Activated gamma-delta T cell treated with Interleukin-2 at 50 U/mL for 16 hours (primary cell): ENCODE data around the gene SLC9A9.

Experiments
- DNase-seq: peaks from one replicate; pipeline ENCODE4 v3.0.0-alpha.2; 2020

Gene SLC9A9

DNA sequence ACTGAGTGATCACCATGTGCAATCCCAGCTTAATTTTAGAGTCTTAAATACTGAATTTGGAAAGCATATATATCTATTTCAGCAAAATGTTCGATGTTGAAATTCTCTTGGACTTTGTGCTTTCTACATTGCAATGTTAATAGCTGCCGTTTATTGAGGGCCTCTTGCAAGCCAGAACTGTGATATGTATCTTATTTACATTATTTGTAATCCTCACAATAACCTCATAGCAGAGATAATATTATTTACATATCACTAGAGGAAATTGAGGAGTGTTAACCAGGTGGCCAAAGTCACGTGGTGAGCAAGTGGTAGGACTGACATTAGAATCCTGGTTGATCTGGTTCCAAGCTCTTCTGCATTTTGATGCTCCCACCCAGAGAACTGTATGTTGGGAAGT lies 254.1 kb downstream of the SLC9A9 start:
- no peak for DNase-seq

DNA sequence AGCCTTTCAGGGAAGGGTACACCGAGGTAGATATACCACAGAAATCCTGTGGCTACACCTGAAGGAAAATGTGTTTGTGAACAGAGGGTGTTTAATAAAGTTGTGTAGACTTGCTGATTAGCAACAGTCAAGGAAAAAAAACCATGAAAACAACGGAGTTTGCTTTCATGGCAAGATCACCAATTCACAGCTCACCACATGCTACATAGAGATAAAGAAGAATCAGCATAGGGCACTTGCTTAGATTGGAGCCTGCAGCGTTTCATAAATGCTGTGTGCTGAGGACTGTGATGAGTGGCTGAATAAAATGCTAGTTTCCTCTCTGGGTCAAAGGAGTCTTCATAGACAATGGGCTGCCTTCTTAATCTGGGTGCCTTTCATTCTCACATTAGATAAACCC lies 257.6 kb downstream of the SLC9A9 start:
- no peak for DNase-seq

DNA sequence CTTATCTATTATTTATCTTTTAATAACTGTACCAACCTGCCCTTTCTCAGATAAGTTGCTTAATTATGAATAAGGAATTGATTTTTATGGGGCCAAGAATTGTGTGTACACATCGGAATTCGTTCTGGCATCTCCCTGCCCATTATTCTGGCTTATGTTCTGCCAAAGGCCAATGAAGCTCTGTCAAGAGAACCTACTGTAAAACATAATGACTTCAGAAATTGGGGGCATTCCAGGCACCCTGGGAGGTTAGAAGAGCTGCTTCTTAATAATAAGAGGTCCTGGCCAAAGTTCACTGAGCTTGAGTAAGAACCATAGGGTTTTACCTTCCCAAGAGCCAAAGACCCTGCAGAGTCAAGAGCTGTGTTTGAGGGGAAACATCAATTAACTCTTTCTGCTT lies 261.7 kb downstream of the SLC9A9 start:
- no peak for DNase-seq

DNA sequence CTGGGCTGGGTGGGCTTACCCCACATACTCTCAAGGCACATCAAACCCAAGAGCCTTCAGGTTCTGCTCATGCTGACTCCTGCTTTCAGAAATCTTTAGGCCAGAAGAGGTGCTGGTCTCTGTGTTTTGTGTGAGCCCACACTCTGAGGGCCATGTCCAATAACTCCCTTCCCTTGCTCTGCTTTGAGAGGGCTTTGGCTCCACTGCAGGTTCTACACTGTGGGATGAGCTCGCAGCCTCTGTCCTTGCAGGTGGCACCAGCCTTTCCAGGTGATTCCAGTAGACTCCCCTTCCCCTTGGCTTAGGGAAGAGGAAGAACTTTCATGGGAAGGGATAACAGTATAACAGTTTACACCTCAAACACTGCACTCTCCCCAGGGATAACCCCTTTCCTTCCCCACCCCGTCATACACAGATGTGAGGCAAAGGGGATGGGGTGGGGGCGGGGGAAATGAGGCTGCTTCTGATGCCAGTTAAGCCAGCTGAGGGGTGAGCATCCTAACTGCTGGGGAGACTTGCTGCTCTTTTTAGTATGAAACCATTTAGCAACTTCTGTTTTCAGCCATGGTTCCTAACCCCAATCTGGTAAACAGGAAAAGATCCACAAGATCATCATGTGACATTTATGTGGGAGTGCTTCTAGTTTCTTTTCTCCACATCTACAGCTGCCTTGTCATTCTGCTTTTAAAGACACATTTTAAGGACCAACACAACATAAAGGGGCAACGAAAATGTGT lies 262.4 kb downstream of the SLC9A9 start:
- no peak for DNase-seq

DNA sequence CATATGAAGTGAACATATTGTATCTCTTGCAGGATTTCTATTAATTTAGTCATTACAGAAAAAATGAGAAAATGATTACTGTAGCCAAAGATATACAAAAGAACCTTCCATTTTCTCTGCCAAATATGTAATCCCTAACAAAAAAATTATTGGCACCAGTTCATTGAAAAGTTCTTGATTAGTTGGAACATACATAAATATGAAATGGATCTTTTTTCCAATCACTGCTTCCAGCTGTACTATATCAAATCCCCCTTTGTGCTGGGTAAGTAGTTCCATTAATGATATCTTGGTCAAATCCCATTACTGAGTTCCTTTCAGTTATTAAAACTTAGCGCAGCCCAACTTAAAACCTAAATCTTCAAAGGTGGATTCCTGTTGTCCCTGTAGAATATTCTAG lies 263.8 kb downstream of the SLC9A9 start:
- no peak for DNase-seq

DNA sequence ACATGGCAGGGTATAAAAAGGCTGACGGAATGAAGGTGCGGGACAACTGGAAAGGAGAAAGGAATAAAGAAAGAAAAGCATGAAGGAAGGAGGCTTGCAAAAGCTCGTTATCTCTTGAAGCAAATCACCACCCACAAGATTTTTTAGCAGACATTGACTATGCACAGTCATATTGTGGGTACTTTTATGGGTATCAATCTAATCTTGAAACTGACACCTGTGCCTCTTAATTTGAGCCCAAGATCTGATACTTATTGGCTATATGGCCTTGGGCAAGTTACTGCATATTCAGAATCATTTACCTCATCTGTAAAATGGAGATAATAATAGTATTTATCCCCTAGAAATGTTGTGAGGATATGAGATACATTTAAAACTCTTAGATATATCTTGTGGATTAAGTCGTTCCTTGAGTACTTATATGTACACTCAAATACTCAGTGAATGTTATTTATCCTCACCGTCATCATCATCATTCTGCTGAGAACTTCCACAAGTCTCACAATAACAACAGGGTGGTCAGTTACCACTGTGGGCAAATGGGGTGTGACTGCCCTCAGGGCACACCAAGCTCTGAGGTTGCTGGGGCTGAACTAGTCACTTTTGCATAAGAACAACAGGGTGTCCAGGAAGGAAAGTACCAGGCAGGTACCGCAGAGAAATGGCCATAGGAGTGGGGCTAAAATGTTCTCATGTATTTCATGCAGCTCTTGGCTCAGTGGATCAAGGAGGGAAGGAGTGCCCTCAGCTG lies 266.1 kb downstream of the SLC9A9 start:
- DNase-seq, result no peak

DNA sequence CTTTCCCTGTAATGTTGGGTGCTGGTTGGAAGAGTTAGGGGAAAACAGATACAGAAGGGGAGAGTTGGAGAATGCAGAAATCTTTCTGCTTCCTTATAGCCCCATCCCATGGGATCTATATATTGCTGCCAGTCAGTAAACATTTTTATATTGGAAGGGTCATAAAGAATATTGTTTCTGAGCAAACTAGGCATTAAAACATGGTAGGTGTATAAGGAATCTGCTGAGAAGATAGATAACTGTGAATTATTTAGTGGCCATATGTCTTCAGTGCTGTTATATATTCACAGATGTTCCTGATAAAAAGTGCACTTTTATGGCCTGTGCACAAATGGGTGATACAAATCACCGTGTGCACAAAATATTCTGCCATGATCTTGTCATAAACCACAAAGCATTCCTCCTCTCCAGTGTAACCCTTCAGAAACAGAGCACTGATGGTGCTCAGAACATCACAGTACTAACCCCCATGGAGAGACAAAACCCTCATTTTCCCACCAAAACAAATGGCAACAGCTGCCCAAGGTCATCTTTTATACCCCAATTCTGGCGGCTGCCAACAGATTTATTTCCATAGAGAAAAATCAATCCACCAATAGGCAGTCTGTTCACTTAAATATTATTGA lies 269.3 kb downstream of the SLC9A9 start:
- DNase-seq, result no peak

DNA sequence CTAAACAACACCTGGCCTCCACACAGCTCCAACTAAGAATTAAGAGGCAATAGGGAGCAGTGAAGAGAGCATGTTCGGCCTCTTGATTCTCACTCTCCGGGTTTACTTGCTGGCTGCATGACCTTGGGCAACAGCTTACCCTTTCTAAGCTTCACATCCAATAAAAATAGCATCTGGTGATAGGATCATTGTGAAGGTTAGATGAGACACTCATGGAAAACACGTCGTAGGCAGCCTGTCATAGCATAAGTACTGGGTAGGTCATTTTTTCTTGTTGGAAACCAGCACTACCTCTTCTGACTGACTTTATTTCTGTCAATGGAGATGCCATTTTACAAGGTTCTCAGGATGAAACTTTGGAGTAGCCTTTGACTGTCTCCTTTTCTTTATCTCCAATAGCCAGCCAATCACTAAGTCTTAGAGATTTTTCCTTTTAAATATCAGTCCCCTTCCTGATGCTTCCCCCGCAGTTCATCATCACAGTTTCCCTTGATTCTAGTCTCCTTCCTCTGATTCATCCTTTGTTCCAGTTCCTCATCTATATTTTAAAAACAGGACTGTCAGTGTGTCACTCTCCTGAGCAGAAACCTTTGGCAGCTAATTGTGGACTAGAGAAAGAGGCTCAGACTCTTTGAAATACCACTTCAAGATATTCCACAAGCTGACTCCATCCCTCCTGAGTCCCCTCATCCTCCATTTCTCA lies 271.5 kb downstream of the SLC9A9 start:
- DNase-seq, result no peak

DNA sequence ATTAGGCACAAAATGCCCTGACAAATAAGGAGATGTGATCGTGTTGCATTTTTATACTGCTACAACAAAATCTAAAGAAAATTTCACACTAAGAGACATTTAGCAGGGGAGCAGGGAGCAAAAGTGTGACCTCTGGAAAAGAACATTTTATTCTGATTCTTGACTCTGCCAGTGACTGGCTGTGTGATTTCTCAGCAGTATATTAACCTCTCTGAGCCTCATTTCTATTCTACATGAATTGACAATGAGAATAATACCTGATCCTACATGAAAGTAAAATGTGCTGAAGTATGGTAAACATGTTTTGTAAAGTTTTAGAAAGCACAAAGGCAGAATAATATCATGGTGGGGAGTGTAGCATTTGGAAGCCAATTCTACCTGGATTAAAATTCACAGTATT lies 273.3 kb downstream of the SLC9A9 start:
- no peak for DNase-seq

DNA sequence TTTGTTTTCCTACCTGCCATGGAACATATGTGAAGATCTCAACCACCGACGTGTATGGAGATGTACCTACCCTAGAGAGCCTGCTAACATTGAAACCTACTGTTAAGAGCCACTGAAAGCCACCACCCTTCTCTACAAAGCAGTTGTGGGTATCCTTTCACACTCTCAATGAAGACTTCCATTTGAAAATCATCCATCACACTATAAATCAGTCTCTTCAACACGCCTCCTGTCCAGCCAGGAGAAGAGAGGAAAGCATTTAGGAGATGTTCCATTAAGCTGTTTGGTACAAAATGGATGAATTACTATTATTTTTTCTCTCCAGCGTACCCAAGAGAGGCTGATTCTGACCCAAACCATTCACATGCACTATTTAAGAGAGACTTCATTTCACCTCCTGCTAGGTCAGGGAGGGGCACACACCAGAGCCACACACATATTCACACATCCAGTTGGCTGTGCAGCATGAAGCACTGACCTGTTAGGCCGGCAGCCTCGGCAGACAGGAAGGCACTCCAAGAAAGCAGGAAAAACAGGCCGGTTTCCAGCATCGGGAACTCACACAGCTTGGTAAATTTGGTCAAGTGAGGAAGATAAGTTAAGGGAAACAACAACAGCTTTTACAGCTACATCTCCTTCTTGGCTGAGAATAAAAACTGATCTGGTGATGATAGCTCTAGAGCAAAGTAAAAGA lies 274.5 kb downstream of the SLC9A9 start:
- DNase-seq, result no peak

DNA sequence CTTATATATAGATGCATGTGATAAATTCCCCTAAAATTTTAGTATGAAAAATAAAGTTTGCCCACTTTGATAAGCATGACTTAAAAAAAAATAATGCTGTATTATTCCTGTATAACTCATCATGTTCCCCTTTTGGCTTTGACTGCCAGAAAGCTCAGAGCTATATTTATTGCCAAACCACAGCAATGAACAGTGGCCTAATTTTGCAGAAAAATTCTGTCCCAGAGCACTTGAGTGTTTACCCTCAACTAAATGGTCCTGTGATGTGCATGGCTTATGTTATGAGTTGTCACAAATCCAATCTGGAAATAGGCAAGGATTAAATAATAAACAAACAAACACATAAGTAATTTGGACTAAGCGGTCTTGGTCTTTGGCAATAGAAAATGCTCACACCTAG lies 276.7 kb downstream of the SLC9A9 start:
- no peak for DNase-seq

DNA sequence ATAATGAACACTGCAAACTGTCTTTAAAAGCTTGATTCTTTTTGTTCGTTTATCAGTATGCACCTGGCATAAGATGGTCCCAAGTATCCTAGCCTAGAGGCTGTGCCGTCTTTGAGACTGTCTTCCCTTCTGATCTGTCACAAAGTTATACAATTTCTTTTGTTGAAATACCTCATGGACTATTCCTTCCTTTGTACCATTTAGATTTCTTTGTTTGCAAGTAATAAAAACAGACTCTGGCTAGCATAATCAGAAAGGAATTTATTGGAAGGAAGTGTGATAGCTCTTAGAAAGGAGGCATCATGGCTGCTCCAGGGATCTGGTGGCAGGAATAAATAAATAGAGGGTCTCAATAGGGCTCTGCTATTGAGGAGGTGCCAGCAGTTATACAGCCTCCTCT lies 280.4 kb downstream of the SLC9A9 start:
- no peak for DNase-seq

DNA sequence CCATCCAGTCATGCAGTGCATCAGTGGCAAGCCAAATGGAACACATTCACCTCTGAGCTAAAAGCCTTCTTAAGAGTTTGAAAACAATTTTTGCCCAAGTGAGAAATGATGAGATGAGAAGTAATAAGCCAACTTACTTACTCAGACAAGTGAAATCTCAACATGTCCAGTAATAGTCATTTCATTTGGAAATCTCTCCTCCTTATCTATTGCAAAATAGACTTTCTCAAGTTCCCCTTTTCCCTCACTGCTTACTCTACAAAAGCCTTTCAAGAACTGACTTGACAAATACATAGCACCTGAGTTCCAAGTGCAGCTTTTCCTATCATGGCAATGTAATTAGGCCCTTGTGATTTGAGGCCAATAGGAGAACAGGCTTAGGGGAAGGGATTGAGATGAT lies 282.3 kb downstream of the SLC9A9 start:
- DNase-seq, result no peak

DNA sequence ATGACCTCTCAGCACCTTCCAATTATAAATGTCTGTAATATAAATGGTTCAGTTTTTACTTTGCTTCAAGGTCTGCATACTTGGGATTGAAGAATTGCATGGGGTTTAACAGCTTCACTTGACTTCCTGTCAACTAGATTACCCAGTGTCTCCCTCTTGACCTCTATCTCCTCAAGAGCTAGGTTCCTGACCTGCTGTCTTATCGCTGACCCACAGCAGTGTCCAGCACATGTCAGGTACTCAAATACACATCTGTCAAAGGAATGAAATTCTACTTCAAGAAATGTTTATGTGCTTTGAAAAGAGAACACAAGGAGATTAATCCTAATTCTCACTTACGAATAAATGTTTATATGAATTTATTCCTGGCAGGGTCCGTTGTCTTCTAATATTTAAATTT lies 284.5 kb downstream of the SLC9A9 start:
- no peak for DNase-seq

DNA sequence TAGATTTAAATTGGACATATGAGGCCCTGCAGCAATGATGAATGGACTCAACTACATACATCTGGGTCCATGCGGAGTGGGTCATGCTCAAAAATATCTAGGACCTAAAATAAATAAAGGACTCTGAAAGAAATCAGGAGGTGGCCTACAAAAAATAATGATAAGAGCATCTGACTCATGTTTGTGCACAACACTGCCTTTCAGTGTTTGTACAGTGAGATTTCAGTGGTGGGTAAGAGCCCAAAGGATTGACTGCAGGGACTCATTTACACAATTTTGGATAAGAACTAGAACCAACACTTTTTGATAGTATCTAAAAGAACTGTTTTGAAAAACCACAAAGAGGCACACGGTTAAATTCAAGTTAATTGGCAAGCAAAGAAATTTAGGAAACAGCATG lies 285.5 kb downstream of the SLC9A9 start:
- no peak for DNase-seq

DNA sequence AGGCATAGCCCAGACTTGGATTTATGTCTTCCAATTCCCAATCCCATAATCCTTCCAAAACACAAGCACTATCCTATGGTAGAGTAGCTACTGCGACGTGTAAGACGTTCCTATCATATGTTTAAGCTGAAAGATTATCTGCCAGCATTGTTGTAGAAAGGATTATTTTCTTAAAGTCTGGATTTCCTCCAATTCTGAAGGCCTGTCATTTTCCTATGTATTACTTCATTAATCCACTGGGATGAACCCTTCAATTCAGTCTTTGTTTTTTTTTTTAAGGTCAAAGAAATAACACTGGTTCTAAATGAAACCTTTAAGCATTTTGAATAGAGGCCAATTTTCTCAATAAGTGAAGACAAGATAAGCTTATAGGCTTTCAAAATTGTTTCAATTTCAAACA lies 289.0 kb downstream of the SLC9A9 start:
- no peak for DNase-seq

DNA sequence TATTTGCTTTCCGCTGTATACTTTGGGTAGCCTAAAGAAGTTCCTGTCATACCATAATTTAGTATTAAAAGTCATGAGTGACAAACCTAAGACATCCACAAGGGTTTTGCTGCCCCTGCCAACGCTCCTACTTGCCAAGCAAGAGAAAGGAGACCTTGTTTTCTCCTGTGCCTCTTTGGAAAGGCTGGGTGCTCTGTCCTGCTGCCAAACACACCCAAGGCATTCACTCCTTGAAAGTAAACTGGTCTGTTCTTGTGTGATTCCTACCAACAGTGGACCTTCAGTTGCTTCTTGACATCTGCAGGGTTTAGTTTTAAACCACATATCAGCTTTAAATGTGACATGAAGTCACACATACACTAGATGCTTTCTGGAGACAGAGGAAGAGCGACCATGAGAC lies 295.4 kb downstream of the SLC9A9 start:
- no peak for DNase-seq

DNA sequence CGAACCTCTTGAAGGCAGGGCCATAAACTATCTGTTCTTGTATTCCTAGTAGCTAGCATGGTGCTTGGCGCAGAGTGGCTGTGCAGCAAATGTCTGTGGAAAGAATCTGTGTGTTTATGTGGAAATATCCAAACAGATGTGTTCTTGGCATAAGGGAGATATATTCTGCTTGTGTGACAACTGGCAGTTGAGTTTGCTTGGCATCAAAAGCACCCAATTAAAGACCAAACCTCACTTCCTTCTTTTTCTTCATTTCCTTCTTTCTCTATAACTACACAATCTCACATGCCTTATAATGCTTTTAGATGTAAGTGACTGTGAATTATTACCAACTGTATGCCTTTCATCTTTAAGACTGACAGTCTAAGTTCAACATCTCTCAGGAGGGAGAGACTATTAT lies 296.5 kb downstream of the SLC9A9 start:
- DNase-seq, result no peak

DNA sequence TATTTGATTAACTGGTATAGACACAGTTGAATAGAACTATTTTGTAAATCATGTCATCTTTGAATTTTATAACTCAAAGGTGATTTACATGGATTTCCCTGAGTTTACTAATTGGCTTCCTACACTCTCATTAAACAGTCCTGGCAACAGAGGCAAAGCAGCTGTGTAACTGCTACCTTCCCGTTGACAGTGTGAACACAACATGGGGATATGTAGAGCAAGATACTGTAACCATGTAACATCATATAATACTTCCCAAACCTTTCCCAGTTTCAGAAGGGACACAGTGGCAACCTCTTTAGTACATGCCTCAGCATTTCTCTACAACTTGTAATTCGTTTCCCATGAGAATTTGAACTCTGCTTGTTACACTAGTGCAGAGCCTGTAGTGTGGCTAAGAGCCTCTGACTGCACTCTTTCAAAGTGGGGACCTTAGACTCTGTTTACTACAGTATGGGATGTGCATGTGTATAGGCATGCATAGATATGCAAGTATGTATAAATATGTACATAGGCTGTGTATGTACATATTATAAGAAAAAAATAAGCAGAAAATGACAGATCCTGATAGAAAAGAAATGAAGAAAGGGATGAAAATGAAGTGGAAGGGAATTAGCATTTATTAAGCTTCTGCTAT lies 299.3 kb downstream of the SLC9A9 start:
- DNase-seq, result no peak

DNA sequence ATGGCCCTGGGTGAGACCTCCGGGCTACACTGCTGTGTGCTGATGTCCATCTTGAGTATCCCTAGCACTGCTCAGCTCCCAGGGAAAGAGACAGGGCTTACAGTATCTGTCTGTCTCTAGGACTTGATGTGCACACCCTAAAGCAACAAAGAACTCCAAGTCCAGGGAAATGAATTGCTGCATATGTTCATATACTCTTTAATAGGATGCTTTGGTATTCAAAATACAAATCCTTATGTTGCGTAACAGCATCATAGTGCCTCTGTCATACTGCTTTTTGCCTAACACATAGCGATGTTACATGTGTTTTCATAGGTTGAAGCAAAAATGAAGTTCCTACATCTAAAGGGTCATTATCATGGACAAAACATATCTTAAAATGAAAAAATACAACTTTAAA lies 299.9 kb downstream of the SLC9A9 start:
- DNase-seq, result no peak

DNA sequence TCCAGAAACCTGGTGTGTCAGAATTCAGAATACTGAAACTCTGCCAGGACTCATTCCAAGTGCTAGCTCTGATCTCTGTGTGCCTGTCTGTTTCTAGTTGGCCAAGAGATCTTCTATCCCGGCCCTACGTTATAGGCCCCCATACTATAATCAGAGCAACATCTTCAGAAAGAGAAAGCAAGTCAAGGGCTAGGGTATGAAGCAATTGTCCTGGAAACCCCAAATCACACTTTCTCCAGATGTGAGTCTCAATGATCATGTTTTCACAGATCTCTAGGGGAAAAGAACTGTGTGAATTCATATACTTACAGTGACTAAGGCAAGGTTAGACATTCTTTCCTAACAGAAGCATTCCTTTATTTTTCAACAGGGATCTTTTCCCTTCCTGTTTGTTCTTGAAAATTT lies 309.7 kb downstream of the SLC9A9 start:
- no peak for DNase-seq

DNA sequence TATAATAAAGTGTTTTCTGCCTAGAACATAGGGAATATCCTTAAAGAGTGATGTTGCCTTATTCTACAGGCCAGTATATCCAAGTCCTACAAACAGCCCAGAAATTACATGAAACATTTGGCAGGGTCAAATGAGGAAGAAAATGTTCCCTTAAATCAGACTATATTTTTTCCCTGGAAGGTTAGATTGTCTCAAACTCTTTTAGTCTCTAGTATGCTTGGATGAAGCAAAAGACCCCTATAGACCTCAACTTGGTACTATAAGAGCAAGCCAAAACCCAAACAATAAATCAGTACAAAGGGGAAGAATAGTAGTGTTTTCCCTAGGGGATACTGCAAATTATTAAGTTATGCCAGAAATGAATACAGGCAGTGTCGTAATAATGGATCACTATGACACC lies 310.2 kb downstream of the SLC9A9 start:
- no peak for DNase-seq
